IPS-11a (cell line): Measurements from ENCODE around the gene FBXL16.

Experiments used
- H3K4me3 ChIP-seq: one replicate; pipeline ENCODE4 v1.5.1; 2013; ENCODE audit warnings: low read depth, low read length, control low read depth

The FBXL16 gene

DNA sequence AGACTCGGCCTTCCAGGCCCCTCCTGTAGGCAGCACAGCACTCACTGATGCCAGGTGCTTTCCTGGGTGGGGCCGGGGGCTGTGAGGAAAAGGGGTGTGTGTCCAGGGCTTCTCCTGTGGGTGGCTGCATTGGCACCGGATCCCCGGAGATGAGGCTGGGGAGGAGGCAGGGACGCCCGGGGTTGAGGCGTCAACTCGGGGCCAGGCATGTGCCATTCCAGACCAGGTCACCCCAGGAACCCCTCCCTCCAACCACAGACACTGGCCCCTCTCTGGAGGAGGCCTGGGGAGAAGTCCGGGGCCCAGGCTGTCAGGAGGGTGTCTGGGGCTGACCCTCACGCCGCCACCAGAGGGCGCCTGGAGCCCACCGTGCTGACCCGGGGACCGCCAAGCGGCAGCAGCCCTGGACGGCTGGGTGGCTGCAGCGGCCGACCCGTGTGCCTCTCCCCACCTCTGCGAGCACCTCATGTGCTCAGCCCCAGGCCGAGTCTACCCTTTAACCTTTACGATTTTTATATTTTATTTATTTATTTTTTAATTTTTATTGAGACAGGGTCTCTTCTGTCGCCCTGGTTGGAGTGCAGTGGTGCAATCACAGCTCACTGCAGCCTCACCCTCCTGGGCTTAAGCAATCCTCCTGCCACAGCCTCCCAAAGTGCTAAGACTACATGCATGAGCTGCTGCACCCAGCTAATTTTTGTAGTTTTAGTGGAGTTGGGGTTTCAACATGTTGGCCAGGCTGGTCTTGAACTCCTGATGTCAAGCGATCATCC is 6.1 kb upstream of the FBXL16 start:
- no peak overlapping the region for H3K4me3 ChIP-seq

DNA sequence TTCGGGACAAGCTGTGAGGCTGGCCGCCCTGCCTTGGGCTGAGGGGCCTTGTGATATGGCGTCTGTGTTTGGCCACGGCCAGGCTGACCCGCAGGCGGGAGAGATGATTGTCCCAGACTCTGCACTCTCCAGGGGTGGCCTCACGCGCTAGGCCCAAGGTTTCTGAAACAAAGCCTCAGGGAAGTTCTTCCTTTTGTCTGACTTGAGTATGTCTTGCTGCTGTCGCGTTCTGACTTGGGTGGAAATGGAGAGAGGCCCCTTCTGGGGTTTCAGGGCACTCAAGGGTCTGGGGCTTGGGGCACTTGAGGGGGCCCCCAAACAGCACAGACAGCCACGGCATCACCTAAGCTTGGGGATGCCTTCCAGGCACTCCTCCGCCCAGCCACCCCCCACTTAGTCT is 5.5 kb upstream of the FBXL16 start:
- H3K4me3 ChIP-seq, result no peak overlapping the region

DNA sequence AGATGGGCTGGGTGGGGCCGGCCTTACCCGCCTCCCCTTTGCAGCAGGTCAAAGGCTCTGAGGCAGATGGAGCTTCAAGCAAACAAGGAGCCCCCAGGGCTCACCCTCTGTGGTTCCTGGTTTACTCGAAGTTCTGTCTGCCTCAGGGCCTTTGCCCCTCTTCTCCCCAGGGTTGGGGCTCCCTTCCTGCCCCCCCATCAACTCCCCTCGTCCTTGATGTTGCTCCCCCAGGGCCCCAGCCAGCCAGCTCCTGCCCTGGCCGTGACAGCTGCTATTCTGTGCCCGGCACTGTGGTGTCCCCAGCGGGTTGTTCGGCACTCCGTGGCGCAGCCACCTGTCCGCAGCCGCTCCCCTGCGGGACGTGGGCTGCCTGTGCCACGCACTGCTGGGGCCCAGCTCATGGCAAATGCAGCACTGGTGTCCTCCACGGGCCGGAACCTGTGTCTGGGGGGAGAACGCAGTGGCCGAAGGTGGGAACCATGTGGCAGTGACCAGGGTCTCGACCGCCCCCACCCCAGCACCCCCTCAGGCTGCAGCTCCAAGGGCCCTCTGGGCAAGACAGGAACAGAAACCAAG is 5.0 kb upstream of the FBXL16 start:
- H3K4me3 ChIP-seq, result no peak overlapping the region

DNA sequence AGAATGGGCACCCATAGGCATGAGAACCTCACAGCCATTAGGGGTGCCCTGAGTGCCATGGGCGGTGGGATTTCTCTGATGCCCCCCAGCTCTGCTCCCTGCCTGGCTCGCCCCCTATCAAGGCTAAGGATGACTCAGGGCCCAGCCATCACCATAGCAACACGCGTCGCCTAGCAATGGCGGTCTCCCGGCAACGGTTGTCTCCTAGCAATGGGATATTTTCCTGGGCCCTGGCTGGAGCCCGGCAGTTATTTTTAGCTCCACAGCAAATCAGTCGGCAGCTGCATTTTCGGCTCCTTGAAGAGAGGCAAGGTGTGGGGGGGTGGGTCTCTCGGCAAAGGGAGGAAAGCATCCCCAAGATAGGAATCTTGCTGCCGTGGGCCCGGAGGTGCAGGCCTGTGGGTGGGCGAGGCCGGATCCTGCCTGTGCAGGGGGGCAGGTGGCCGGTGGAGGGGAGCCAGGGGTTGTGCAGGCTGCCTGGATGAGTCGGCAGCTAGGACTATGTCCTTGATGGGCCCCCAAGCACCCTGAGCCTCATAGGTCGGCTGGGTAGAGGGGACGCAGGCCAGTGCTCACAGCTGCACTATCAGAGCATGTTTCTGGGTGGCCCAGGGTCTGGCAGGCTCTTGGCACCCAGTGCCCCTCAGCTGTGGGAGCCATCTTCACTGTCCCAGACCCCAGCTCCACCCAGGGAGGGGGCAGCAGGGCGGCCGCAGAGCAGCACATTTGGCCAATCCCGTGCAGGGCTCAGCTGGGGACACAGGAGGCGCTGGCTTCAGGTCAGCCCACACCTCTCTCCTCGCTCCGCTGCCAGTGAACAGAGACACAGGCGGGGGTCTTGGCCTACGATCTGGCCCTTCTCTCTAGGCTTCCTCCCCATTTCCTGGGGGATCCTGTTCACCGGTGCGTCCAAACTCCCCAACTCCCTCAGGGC is 4.2 kb upstream of the FBXL16 start:
- H3K4me3 ChIP-seq, result no peak overlapping the region

DNA sequence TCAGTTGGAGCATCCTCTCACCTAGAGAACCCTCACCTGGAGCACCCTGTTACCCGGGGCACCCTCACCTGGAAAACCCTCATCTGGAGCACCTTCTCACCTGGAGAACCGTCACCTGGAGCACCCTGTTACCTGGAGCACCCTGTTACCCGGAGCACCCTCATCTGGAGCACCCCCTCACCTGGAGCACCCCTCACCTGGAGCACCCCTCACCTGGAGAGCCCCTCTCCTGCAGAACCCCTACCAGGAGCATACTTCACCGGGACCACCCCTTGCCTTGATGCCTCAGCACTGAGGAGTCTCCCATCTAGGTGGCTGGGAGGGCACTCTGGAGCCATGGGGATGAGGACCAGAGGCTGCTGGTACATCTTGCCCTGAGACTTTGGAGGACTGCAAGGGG is 3.4 kb upstream of the FBXL16 start:
- no peak overlapping the region for H3K4me3 ChIP-seq

DNA sequence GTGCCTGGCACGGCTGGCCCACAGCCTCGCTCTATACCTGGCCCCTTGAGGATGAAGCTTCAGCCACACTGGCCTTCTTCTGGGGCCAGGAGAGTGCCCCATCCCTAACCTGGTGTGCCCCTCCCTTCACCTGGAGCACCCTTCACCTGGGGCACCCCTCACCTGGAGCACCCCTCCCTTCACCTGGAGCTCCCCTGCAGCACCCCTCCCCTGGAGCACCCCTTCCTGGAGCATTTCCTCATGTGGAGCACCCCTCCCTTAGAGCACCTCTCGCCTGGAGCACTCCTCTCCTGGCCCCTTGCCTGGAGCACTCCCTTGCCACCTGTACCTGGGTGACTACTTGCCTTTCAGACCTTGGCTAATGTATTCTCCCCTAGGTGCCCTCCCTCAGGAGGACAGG is 2.4 kb upstream of the FBXL16 start:
- H3K4me3 ChIP-seq, result no peak overlapping the region

DNA sequence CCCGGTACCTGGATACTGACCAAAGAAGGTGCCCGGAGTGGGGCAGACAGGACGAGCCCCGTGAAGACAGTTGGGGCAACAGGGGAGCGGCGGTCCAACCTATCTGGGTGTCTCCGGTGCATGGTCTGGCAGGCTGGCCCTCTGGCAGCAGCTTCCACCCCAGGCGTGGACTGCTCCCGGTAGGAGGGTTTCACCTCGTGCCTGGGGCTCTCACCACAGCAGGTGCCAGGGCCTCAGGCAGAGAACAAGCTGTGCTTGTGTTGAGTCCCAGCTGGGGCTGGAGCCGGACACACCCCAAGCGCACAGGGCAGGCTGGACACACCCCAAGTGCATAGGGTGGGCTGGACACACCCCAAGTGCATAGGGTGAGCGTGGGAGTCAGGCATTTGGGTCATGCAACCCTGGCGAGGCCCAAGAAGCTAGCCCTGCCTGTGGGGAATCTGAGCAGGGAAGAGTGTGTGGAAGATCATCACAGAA is 1.5 kb upstream of the FBXL16 start:
- no peak overlapping the region for H3K4me3 ChIP-seq

DNA sequence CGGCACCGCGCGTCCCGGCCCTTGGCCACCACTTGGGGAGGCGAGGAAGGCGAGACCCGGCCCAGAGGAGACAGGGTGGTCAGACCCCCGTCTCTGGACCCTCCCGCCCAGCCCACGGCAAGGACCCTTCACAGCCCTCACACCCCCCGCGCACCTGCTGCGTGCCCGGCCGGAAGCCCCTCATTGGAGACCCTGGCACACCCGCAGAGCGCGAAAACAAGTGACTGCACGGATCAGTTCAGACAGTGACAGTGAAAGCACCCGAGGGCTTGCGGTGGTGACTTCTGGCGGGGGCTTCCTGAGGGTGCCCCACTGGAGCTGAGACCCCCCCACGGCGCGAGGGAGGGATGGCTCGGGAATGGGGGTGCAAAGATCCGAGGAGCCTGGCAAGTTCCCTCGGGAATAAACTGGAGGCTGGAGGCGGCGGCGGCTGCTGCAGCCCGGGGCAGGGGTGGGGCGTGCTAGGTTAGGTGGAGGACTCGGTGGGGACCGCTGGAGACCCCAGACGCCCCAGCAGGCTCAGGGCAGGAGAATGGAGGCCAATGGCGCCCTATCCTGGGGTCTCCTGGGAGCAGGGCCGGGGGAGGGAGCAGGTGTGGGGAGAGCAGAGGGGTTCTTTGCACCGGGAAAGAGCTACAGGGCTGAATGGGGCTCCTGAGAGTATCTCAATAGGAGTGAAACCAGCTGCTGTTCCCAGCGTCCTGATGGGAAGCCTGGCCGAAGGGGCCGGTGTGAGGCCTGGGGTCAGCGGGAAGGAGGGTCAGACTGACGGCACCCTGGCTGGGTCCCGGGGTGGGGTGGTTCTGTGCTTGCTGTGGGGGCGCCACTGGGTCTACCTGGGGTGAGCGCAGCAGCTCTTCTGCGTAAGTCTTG is 824 bp upstream of the FBXL16 start:
- peak overlapping the region; percentile 35 for H3K4me3 ChIP-seq

DNA sequence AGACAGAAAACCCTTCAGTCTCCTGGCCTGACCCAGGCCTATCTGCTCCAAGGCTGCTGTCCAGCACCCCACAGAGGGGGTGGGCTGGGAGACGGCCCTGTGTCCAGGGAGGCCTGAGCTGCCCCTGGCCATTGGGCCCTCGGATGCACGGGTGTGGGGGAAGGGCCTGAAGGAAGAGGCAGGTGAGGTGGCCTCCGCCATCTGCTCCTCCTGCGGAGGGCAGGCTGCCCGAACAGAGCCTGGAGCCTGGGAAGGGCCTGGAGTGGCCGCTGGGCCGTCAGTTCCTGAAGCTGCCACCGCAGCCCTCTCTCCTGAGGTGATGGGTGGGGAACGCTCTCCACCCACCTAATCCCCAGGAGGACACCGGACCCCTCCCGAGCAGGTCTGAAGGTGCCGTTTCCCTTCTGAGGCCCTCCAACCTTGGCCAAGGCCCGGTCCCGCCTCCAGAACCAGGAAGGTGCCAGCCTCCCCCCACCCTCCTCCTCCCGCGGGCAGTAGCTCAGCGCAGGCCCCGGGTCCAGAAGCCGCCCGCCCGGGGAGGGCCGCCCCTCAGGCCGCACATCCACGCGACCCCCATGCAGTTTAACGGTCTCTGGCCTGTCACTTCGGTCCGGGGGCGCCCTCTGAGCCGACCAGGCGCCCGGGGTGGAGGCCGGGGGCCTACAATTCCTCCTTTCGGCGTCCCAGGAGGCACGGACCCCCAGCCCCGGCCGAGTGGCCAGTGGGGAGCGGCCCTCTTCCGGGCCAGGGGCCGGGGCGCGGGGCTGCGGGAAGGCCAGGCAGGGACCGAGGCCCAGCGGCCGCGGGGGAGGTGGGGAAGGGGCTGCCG is 835 bp downstream of the FBXL16 start:
- H3K4me3 ChIP-seq, result no peak overlapping the region

DNA sequence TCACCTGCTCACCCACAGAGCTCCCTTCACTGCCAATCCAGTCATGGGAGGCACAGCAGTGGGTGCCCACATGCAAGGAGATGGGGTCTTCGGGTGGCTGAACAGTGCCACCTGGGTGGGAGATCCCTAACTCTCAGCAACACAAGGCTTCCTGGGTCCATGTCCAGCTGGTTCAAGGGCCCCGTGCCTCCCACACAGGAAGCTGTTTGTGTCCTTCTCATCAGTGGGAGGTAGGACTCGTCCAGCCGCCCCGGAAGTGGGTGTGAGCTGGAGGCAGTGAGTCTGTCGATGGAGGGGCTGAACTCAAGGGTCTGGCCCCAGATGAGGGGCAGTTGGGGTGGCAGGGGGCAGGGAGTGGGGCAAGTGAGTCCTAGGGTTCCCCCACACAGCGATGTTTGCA is 1.6 kb downstream of the FBXL16 start:
- H3K4me3 ChIP-seq, result no peak overlapping the region

DNA sequence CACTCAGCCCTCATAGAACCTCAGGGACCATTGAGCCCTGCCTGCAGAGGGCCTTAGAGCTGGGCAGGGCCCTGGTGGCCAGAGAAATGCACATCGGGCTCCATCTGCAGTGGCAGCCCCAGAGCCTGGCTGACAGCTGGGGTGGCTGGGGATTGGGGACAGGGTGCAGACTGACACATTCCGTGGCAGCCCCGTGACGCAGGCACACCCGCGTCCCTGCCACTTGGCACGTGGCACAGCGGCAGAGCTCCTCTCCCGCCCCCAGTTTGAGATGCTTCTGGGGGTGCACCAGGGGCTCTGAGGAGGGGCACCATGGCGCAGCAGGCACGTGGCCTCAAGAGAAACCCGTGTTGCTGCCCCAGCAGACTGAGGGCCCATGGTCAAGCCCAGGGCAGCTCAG is 2.2 kb downstream of the FBXL16 start:
- no peak overlapping the region for H3K4me3 ChIP-seq

DNA sequence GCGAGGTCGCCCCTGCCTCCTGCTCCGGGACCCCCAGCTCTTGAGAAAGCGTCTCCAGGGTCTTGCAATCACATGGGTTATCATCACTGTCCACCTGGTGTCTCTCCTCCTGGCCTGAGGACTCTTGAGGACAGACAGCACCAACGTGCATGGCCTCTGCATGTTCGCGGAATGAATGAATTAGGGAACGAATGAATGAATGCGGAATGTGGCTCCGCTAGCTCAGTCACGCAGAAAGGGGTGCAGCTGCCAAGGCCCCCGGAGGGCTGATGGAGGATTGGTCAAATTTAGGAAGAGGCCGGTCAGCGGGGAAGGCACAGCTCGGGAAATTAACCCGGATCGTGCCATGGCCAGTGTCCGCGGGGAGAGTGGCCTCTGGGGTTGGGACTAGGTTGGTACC is 3.3 kb downstream of the FBXL16 start:
- no peak overlapping the region for H3K4me3 ChIP-seq

DNA sequence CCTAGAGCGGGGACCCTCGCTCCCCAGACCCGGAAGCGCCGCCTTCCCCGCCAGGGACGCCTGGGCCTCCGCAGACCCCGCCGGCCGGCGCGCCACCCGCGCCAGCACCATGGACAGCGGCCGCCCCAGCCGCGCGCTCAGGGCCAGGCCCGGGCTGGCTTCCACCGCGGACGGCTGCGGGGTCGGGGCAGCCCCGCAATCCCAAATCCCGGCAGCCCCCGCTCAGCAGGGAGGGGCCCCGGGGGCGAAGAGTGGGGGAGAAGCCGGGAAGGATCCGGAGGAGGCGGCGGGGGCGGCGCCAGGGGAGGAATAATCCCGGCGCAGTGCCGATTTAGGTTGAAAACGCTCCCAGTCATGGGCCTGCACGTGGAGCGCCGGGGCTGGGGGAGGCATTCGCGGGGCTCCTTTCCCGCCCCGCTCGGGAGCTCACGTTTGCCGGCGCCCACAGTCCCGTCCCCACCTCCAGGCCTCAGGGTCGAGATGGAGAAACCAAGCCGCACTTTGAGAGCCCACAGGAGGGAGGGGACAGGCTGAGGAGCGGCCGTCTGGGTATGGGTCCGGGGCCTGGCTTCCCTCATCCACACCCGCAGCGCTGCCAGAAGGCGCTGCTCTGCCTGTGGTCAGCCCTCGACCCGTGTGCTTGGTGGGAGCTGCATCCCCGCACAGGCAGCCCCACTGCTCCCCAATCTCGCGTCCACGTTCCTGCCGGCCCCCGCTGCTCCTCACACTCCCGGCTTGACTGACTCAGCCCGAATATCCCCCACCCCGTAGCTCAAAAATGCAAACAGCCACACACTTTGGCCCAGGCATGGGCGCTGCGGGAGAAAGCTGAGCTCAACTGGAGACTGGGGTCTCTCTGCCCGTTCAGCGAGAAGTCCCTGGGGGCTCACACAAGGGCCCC is 4.7 kb downstream of the FBXL16 start:
- no peak overlapping the region for H3K4me3 ChIP-seq

DNA sequence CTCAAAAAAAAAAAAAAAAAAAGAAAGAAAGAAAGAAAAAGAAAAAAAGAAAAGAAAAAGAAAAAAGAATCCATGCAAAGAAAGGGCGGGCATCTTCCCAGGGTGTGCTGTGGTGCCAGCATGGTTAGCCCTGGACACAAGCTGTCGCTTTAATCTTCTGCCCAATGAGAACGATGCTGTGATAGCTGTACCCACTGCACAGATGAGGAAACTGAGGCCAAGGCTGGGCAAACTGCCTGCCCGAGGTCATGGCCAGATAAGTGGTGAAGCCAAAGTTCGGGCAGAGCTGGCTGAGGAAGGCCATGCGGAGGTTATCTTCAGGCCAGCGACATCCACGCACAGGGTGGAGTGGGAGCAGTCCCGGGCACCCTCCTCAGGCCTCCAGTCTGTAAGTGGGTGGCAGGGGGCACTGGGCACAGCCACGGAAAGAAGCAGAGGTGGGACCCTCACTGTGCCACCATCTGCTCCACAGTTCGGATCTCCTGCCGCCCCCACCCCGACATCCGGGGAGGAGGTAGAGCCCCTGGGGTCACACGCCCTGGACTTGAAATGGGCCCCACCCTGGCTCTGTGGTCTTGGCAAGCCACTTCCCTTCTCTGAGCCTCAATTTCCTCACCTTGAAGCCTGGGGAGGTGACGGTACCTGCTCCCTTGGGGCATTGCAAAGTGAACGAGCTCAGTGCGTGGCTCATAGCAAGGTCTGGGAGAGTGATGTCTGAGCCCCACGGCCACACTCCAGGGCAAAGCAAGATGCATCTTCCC is 6.5 kb downstream of the FBXL16 start:
- no peak overlapping the region for H3K4me3 ChIP-seq

DNA sequence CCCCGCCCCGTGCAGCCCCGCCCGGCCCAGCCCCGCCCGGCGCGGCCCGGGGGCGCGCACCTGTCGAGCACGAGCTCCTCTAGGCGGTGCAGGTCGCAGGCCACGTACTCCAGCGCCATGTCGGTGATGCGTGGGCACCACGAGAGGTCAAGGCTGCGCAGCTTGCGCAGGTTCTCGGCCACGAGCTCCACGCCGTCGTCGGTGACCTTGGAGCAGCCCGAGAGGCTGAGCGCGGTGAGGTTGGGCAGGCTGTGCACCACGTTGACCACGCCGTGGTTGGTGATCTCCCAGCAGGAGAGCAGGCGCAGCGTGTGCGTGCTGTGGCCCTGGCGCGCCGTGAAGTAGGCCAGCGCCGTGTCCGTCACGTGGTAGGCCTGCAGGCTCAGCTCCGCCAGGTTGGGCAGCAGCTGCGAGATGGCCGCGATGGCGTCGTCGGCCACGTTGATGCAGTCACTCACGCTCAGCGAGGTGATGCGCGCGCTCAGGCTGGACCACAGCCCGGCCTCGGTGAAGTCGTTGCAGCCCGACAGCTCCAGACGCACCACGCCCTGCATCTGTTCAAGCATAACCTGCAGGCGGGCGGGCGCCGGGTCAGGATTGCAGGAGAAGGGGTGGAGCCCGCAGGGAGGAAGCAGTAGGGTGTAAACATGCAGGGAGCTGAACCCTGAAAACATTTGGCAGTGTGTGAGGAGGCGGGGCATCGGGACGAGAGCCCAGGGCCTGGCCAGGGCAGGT is 10.1 kb downstream of the FBXL16 start:
- peak overlapping the region; percentile 51 for H3K4me3 ChIP-seq

DNA sequence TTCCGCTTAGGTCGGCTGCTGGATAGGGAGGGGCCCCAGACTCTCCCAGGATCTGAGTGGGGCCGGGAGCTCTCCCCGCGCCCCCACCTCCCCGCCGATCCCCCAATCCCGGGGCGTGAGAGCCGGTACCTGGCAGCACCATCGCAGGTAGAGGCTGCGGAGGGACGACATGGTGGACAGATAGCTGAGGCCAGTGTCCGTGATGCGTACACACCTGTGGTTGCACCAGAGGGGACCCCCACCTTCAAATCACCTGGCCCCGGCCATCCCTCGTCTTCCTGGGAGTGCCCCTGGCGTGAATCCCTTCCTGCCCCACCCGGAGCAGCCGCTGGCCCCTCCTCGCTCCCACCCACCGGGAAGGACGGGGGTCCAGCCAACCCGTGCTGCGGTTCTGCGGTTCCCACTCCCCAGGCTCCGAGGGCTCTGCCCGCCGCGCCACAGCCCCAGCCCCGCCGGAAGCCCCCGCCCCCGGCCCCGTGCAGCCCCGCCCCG is 10.7 kb downstream of the FBXL16 start:
- peak overlapping the region; percentile 54 for H3K4me3 ChIP-seq

DNA sequence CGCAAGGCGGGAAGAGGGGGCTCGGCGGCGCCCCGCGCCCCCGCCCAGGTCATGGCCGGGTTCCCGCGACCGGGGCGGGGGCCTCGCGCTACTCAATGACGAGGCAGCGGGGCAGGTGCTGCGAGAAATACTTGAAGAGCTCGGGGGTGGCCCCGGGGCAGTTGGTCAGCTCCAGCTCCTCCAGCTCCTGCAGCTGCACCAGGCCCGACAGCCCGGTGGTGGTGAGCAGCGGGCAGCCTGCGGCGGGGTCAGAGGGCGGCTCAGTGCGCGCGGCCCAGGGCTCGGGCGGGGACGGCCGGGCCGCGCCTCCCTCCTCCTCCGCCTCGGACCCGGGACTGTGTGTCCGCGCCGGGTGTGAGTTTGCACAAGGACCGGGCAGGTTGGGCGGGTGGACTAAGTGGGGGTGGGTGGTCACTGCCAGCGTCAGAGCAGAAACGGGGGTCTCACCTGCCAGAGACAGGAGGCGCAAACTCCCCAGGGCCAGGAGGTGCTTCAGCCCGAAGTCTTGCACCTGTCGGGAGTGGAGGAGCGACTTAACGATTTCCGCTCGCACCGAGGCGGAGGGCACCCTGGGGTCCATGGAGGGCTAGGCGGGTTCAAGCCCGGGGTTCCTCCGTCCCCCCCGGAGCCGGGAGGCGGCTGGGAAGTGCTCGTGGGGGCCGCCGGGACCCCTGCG is 11.3 kb downstream of the FBXL16 start:
- H3K4me3 ChIP-seq, result peak overlapping the region; percentile 17
